Measurements from ENCODE around the gene COPZ1.
A peak's percentile ranks its signal among the peaks of the same experiment; 100 is the strongest.
"Not testable (repeated sequence)": the region's sequence is repeated elsewhere in the genome, so short reads cannot be mapped to it uniquely, and the experiment has no call there.

COPZ1 gene, protein sequence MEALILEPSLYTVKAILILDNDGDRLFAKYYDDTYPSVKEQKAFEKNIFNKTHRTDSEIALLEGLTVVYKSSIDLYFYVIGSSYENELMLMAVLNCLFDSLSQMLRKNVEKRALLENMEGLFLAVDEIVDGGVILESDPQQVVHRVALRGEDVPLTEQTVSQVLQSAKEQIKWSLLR

DNA sequence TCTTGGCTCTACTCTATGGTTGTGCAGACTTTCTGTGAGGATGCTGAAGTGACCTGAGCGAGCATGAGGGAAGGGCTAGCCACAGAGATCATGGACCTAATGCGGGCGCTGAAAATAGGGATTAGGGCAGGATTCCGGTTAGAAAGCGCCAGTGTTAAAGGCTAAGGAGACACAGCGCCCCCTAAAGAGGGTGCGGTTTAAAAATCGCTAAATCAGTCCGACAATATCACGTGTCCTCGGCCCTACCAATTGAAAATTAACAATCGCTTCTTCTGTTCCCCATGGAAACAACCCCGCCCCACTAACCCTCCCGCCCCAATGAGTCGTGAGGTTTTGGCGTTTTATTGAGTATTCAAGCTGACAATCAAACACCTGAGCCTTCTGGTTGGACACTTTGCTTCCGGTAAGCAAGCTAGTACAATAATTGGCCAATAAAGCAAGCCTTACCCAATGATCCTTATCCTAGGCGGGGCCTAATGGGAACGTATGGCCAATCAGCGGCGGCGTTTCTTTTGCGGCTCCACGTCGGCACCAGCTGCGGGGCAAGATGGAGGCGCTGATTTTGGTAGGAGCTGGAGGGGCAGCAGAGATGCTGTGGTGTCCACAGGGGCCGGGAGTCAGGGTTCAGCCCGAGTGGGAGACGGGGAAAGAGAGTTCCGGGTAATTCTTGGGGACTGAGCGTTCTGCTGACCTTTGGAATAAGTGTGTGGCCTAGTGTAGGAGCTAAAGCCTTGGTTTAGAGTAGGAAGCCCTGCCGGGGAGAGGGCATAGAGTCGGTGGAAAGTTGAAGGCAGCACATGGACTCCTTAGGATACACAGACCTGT lies at the start of gene COPZ1:
Gene COPZ1 (plus strand): TSS at position 515 of the 825 bp plus-strand sequence. CDS start 33 bp downstream, at position 548.
- TF ChIP-seq, protein P1, sequence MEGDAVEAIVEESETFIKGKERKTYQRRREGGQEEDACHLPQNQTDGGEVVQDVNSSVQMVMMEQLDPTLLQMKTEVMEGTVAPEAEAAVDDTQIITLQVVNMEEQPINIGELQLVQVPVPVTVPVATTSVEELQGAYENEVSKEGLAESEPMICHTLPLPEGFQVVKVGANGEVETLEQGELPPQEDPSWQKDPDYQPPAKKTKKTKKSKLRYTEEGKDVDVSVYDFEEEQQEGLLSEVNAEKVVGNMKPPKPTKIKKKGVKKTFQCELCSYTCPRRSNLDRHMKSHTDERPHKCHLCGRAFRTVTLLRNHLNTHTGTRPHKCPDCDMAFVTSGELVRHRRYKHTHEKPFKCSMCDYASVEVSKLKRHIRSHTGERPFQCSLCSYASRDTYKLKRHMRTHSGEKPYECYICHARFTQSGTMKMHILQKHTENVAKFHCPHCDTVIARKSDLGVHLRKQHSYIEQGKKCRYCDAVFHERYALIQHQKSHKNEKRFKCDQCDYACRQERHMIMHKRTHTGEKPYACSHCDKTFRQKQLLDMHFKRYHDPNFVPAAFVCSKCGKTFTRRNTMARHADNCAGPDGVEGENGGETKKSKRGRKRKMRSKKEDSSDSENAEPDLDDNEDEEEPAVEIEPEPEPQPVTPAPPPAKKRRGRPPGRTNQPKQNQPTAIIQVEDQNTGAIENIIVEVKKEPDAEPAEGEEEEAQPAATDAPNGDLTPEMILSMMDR (IDR thresholded peaks at IDR 0.05; ENCODE audit: low read depth, low read length): peak; percentile 80
- peak; percentile 99 for DNase-seq (ENCODE audit: extremely low read depth, low read depth)

DNA sequence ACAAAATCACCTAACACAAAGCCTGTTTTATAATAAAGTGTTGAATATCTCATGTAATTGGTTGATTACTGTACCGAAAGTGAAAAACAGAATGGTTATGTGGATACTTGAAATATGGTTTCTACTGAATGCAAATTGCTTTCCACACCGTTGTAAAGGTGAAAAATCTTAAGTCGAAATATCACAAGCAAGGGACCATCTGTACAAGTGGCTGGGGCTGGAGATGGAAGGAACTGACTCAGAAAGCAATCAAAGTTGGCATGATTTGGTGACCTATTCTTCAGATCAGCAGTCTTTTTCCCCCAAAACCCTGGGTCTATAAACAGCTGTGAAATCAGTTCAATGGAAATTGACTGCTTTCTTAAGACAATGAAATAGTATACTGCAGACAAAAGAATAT lies 48.6 kb upstream of the COPZ1 start:
- TF ChIP-seq, protein P1 (IDR thresholded peaks at IDR 0.05; ENCODE audit: low read depth, low read length): no peak
- DNase-seq (ENCODE audit: extremely low read depth, low read depth): no peak

DNA sequence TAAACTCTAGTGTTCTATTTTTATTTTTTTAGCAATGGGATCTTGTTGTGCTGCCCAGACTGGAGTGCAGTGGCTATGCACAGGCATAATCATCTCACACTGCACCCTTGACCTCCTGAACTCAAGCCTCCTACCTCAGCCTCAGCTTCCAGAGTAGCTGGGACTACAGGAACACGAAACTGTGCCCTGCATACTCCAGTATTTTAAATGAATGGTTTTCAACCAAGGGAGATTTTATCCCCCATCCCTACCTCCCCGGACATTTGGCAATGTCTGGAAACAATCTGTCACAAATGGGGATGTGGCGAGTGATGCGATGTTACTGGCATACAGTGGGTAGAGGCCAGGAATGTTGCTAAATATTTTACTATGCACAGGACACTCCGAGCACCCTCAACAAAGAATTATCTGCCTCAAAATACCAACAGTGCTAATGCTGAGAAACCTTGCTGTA lies 47.1 kb upstream of the COPZ1 start:
- TF ChIP-seq, protein P1 (IDR thresholded peaks at IDR 0.05; ENCODE audit: low read depth, low read length): no peak

DNA sequence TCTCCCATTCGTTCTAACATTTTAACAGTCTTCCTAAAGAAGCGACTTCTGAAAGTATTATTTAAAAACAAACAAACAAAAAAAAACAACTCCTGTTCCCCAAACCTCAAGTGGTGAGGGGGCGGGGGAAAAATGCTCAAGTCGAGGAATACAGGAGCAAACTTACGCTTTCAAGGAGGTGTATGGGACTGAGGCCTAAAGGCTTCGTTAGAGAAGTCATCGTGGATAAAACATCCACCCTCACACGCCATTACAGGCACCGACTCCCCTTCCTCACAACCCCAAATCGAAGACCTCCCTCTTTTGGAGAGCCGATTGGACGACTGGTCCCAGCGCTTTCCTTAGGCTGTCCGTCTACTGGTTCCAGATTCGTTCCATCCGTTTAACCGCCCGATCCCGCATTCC lies 45.7 kb upstream of the COPZ1 start:
- no peak for DNase-seq (ENCODE audit: extremely low read depth, low read depth)
- TF ChIP-seq, protein P1 (IDR thresholded peaks at IDR 0.05; ENCODE audit: low read depth, low read length): no peak

More for the DNA sequence above, 47.1 kb upstream of the COPZ1 start:
- DNase-seq (ENCODE audit: extremely low read depth, low read depth): no peak

DNA sequence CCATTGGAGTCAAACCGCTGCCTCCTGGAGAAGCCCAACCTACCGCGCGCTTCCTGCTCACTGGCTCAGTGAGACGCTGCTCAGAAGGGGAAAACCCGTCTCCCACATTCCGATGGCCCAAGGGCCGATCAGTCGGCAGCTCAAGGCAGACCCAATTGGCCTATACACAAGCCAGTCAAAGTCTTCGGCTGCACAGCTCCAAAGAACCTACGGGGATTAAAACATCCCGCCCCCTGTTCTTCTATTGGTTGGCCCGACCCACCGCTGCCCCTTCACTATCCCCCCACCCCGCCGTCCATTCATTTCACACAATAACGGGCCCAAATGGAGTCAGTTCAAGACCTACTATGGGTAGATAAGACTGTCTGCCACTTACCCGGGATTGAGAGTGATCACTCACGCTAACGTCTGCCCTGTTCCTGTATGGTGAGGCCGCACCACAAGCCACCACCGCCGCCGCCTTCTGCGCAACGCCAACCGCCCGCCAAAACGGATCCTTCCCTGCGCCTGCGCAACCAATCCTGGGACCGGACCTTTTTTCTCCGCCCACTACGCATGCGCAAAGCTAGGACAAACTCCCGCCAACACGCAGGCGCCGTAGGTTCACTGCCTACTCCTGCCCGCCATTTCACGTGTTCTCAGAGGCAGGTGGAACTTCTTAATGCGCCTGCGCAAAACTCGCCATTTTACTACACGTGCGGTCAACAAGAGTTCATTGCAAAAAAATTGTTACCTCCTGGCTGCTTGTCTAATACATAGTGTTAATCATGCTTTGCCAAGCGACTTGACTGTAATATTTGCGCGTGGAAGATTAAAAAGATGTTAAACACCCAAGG lies 45.1 kb upstream of the COPZ1 start, which contains the start of gene CBX5:
Gene CBX5 (minus strand): TSS at position 491 of the 836 bp plus-strand sequence. CDS start 22,472 bp downstream, outside the sequence.
- peak; percentile 100 for DNase-seq (ENCODE audit: extremely low read depth, low read depth)
- TF ChIP-seq, protein P1 (IDR thresholded peaks at IDR 0.05; ENCODE audit: low read depth, low read length): no peak

DNA sequence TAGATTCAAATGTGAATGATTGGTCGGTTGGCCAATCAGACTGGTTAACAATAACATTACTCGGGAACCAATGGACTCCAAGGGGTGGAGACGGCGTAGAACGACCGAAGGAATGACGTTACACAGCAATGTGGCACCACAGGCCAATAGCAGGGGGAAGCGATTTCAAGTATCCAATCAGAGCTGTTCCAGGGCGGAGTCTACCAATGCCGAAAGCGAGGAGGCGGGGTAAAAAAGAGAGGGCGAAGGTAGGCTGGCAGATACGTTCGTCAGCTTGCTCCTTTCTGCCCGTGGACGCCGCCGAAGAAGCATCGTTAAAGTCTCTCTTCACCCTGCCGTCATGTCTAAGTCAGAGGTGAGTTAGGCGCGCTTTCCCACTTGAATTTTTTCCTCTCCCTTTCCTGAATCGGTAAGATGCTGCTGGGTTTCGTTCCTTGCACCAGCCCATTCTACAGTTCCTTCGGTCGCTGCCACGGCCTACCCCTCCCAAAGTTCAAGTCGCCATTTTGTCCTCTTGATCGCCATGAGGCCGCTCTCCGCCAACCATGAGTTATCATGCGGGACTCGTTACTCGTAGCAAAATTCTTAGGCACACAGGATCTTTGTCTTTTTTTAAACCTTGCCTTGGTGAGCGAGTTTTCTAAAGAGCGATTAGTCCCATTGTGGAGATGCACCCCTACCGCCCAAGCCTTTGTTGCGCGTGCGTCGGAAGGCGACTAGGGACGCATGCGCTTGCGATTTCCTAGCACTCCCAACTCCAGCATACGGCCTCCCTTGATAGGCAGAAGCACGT lies 44.3 kb upstream of the COPZ1 start, which contains the start of gene HNRNPA1:
Gene HNRNPA1 (plus strand): TSS at position 259 of the 793 bp plus-strand sequence. CDS start 82 bp downstream, at position 341.
- peak; percentile 100 for DNase-seq (ENCODE audit: extremely low read depth, low read depth)
- TF ChIP-seq, protein P1 (IDR thresholded peaks at IDR 0.05; ENCODE audit: low read depth, low read length): no peak

DNA sequence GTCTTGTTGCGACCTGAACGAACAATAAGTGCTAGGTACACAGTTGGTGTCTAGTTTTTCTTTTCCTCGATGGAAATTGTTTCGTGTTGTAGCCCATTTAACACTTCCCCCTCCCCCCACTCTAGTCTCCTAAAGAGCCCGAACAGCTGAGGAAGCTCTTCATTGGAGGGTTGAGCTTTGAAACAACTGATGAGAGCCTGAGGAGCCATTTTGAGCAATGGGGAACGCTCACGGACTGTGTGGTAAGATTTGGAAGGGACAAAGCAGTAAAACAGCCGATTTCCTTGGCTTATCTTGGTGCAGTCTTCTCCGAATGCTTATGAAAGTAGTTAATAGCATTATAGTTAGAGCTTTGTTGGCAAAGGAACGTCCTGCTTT lies 43.7 kb upstream of the COPZ1 start:
- DNase-seq (ENCODE audit: extremely low read depth, low read depth): not testable (repeated sequence)

DNA sequence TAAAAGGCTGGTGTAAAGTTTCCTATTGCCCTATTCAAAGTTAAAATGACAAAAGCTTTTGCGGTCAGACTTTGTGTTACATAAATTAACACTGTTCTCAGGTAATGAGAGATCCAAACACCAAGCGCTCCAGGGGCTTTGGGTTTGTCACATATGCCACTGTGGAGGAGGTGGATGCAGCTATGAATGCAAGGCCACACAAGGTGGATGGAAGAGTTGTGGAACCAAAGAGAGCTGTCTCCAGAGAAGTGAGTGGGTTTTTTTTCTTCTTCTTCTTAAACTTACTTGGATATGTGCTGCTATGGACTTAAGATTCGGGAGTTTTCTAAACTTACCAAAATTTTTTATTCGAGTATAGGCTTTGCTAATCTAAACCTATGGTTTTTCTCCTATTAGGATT lies 43.2 kb upstream of the COPZ1 start:
- DNase-seq (ENCODE audit: extremely low read depth, low read depth): not testable (repeated sequence)

Data from AG09319 (cell line).